Subcutaneous abdominal adipose tissue (tissue), 5 donors: ENCODE data around the gene TBC1D1.
"Not testable (repeated sequence)": the region's sequence is repeated elsewhere in the genome, so short reads cannot be mapped to it uniquely, and the experiment has no call there.

Source experiments
- H3K27ac ChIP-seq: one replicate; pipeline ENCODE4 v1.7.0; 2013; ENCODE audit warnings: low read depth, mild to moderate bottlenecking, inconsistent platforms, low read length, moderate library complexity
- H3K27me3 ChIP-seq, 5 donors: one replicate each; pipeline ENCODE4 v1.7.0; 2013; ENCODE audit warnings: low read length in 5 of 5, inconsistent platforms in 1 of 5; ENCODE audit not compliant: control insufficient read depth in 5 of 5, insufficient read depth in 4 of 5
- H3K36me3 ChIP-seq, 5 donors: one replicate each; pipeline ENCODE4 v1.7.0; 2013; ENCODE audit warnings: low read length in 5 of 5; ENCODE audit not compliant: control insufficient read depth in 5 of 5, insufficient read depth in 5 of 5
- H3K4me1 ChIP-seq, 5 donors: one replicate each; pipeline ENCODE4 v1.7.0; 2013; ENCODE audit warnings: low read length in 5 of 5, mild to moderate bottlenecking in 3 of 5, moderate library complexity in 1 of 5; ENCODE audit not compliant: control insufficient read depth in 5 of 5, insufficient read depth in 5 of 5
- H3K4me3 ChIP-seq, 5 donors: one replicate each; pipeline ENCODE4 v1.7.0; 2013; ENCODE audit warnings: low read length in 5 of 5, low read depth in 1 of 5
- H3K9ac ChIP-seq, 5 donors: one replicate each; pipeline ENCODE4 v1.7.0; 2013; ENCODE audit warnings: low read length in 5 of 5, mild to moderate bottlenecking in 4 of 5, moderate library complexity in 3 of 5
- H3K9me3 ChIP-seq, 5 donors: one replicate each; pipeline ENCODE4 v1.7.0; 2013; ENCODE audit warnings: low read length in 5 of 5; ENCODE audit not compliant: control insufficient read depth in 5 of 5
- donor health status: healthy.
- donor health status: healthy.
- donor health status: healthy.
- donor health status: healthy.
- donor health status: healthy.

TBC1D1 gene

DNA sequence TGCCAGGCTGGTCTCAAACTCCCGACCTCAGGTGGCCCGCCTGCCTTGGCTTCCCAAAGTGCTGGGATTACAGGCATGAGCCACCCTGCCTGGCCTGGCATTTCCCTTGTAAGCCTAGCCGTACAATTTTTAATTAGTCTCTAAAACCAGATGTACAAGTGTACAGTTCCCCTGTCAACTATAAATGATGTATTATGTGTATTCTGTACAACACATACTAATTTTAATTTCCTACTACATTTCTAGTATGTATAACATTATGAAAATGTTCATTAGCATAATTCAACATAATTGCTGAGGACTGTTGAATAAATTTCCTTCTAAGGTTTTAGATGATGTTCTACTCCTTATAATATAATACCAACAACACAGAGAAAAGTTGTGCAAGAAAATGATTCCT lies 27.8 kb downstream of the TBC1D1 start:
- no peaks in the 10 kb centered on the region for H3K36me3 ChIP-seq
- no peaks in the 10 kb centered on the region for H3K27me3 ChIP-seq
- H3K27ac ChIP-seq = no peak overlapping the region
- H3K9me3 ChIP-seq = no peaks in the 10 kb centered on the region
- H3K4me3 ChIP-seq = no peak overlapping the region
- H3K9ac ChIP-seq = no peak overlapping the region
- no peaks in the 10 kb centered on the region for H3K4me1 ChIP-seq

DNA sequence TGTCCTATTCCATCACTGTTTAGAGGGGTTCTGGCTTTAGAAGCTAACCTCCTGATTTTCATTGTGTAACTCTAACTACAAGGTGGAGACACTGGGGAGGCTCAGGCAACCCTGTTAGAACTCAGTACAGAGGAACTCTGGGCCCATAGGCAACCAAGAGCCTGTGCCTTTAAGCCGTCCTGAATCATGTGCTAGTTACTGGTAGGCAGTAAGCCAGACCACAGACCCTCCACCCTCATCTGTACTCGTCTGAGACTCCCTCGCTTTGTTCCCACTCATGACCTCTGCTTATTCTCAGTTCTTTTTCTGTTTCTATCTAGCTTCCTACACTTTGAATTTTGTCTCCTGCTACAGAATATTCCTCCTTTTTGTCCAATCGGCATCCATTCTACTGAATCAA lies 31.4 kb downstream of the TBC1D1 start:
- no peaks in the 10 kb centered on the region for H3K4me1 ChIP-seq
- no peak overlapping the region for H3K9ac ChIP-seq
- H3K36me3 ChIP-seq = no peaks in the 10 kb centered on the region
- no peaks in the 10 kb centered on the region for H3K9me3 ChIP-seq
- no peak overlapping the region for H3K4me3 ChIP-seq
- H3K27ac ChIP-seq = no peak overlapping the region
- no peaks in the 10 kb centered on the region for H3K27me3 ChIP-seq

GRCh38 chr4:37923089-37923488 lies 32.2 kb downstream of the TBC1D1 start:
- H3K4me3 ChIP-seq, H3K4me1 ChIP-seq, H3K36me3 ChIP-seq, H3K27me3 ChIP-seq, H3K27ac ChIP-seq, H3K9ac ChIP-seq, H3K9me3 ChIP-seq: not testable (repeated sequence)

GRCh38 chr4:37924946-37925345 lies 34.1 kb downstream of the TBC1D1 start:
- no peaks in the 10 kb centered on the region for H3K9me3 ChIP-seq
- H3K9ac ChIP-seq = no peak overlapping the region
- H3K4me1 ChIP-seq = no peaks in the 10 kb centered on the region
- H3K27me3 ChIP-seq = no peaks in the 10 kb centered on the region
- H3K36me3 ChIP-seq = no peaks in the 10 kb centered on the region
- H3K27ac ChIP-seq = no peak overlapping the region
- H3K4me3 ChIP-seq = no peak overlapping the region

DNA sequence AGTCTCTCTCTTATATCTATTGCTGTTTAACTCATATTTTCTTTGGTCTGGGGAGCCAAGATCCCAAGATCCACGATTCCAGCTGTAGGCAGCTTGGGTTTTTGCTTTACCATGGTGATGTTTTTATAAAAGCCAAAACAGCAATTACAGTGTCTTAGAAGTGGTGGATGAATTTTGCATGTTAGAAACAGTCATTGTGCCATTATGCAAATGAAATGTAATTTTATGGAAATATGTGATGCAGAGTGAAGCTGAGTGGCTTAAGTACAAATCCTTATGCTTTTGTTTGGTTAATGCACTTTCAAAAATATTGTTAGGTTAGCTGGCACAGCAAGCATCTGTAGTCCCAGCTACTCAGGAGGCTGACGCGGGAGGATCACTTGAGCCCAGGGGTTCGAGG lies 36.5 kb downstream of the TBC1D1 start:
- Histone ChIP-seq H3K4me3 (no peak overlapping the region), H3K27ac (no peak overlapping the region), H3K36me3 (no peaks in the 10 kb centered on the region), H3K27me3 (no peaks in the 10 kb centered on the region), H3K9ac (no peak overlapping the region), H3K4me1 (no peaks in the 10 kb centered on the region), H3K9me3 (no peaks in the 10 kb centered on the region)

- Histone ChIP-seq H3K36me3 (no peaks in the 10 kb centered on the region), H3K27ac (no peak overlapping the region), H3K27me3 (no peaks in the 10 kb centered on the region), H3K9me3 (no peaks in the 10 kb centered on the region), H3K9ac (no peak overlapping the region), H3K4me3 (no peak overlapping the region), H3K4me1 (no peaks in the 10 kb centered on the region)
These were observed 37.8 kb downstream of the TBC1D1 start for GRCh38 chr4:37928426-37929416.

DNA sequence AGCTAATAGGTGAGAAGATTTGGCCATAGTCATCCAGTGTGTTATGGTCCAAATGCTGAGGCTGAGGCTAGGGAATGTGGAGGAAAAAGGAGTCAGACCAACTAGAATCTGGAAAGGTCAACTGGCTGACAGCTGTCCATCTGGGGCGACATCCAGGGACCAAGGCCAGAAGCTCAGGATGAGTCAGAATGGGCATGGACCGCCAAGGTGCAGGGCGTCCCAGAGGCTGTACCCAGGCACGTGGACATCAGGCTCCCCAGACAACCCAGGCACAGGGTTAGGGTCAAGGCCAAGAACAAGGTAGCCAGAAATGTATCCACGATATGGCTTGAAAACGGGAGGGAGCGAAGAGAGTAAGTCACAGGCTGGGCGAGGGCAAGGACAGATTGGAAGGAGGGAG lies 43.2 kb downstream of the TBC1D1 start:
- H3K27me3 ChIP-seq = no peaks in the 10 kb centered on the region
- H3K27ac ChIP-seq = no peak overlapping the region
- H3K9ac ChIP-seq = no peak overlapping the region
- H3K9me3 ChIP-seq = peaks cover 0 to 3% (median 0%) of the 10 kb centered on the region in 5 donors
- H3K4me1 ChIP-seq = peaks cover 0 to 8% (median 6%) of the 10 kb centered on the region in 5 donors
- H3K4me3 ChIP-seq = no peak overlapping the region
- no peaks in the 10 kb centered on the region for H3K36me3 ChIP-seq

DNA sequence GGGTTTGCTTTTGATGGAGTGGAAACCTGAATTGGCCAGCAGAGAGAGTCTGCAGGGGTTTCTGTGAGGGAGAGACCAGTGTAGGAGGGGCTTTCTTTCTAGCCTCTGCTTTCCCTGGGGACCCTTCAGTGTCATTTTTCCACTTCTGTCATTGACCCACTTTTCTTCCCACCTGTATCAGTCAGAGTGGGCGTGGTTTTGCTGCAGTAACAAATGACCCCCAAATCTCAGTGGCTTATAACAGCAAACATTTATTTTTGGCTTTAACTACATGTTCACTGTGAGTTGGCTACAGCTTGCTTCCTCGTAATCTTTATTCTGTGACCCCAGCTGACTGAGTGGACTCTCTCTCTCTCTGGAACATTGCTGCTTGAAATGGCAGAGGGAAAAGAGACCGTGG lies 43.7 kb downstream of the TBC1D1 start:
- H3K36me3 ChIP-seq = no peaks in the 10 kb centered on the region
- H3K27me3 ChIP-seq = no peaks in the 10 kb centered on the region
- peaks cover 0 to 3% (median 0%) of the 10 kb centered on the region in 5 donors for H3K9me3 ChIP-seq
- peaks cover 0 to 8% (median 6%) of the 10 kb centered on the region in 5 donors for H3K4me1 ChIP-seq
- no peak overlapping the region for H3K9ac ChIP-seq
- H3K27ac ChIP-seq = no peak overlapping the region
- H3K4me3 ChIP-seq = no peak overlapping the region

GRCh38 chr4:37935026-37935425 lies 44.1 kb downstream of the TBC1D1 start:
- H3K4me3 ChIP-seq = no peak overlapping the region
- H3K27ac ChIP-seq = no peak overlapping the region

GRCh38 chr4:37936889-37937498 lies 46.1 kb downstream of the TBC1D1 start:
- Histone ChIP-seq H3K9ac (no peak overlapping the region), H3K9me3 (peaks cover 0 to 3% (median 0%) of the 10 kb centered on the region in 5 donors), H3K4me3 (no peak overlapping the region), H3K27me3 (no peaks in the 10 kb centered on the region), H3K36me3 (no peaks in the 10 kb centered on the region), H3K4me1 (peaks cover 0 to 8% (median 6%) of the 10 kb centered on the region in 5 donors), H3K27ac (no peak overlapping the region)

More at GRCh38 chr4:37935026-37935425, 44.1 kb downstream of the TBC1D1 start:
- peaks cover 0 to 8% (median 6%) of the 10 kb centered on the region in 5 donors for H3K4me1 ChIP-seq
- no peak overlapping the region for H3K9ac ChIP-seq
- H3K9me3 ChIP-seq = peaks cover 0 to 3% (median 0%) of the 10 kb centered on the region in 5 donors
- no peaks in the 10 kb centered on the region for H3K36me3 ChIP-seq
- H3K27me3 ChIP-seq = no peaks in the 10 kb centered on the region
